OCI-LY1 (cell line): Measurements from ENCODE around the gene SSBP3.

Source experiments
- EZH2 ChIP-seq: fragments of 200-600 bp; sonication (generic), shearing (Covaris generic); IDR thresholded peaks from 2 replicates; pipeline ENCODE4 v1.8.0; 2017; ENCODE audit warnings: borderline replicate concordance, mixed run types, mild to moderate bottlenecking, antibody characterized with exemption, low read length, moderate library complexity, mixed read lengths
- TF ChIP-seq, protein P1 (sequence below): fragments of 200-600 bp; sonication (generic), shearing (Covaris generic); IDR thresholded peaks from 2 replicates; pipeline ENCODE4 v1.5.1; 2017; ENCODE audit warnings: mild to moderate bottlenecking, antibody characterized with exemption, low read length, moderate library complexity, mixed read lengths

- TF ChIP-seq, protein P1, sequence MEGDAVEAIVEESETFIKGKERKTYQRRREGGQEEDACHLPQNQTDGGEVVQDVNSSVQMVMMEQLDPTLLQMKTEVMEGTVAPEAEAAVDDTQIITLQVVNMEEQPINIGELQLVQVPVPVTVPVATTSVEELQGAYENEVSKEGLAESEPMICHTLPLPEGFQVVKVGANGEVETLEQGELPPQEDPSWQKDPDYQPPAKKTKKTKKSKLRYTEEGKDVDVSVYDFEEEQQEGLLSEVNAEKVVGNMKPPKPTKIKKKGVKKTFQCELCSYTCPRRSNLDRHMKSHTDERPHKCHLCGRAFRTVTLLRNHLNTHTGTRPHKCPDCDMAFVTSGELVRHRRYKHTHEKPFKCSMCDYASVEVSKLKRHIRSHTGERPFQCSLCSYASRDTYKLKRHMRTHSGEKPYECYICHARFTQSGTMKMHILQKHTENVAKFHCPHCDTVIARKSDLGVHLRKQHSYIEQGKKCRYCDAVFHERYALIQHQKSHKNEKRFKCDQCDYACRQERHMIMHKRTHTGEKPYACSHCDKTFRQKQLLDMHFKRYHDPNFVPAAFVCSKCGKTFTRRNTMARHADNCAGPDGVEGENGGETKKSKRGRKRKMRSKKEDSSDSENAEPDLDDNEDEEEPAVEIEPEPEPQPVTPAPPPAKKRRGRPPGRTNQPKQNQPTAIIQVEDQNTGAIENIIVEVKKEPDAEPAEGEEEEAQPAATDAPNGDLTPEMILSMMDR: no peak
- no peak for TF ChIP-seq EZH2
Observed at GRCh38 chr1:54230507-54231339, 175.5 kb downstream of the SSBP3 start.
